Muscle of leg (tissue), 11 donors: ENCODE data around the gene NFE2L3. TPM values are rescaled to one million over a fixed set of nuclear protein-coding genes. Genes with fewer than 3 reads are reported as not detected.

Experiments used
- DNase-seq: peaks from one replicate; pipeline ENCODE4 v3.0.0; 2013
- H3K27ac ChIP-seq: one replicate; pipeline ENCODE4 v1.5.1; 2013; ENCODE audit warnings: mild to moderate bottlenecking, low read length, control low read depth
- H3K27me3 ChIP-seq: one replicate; pipeline ENCODE4 v1.6.1; 2013; ENCODE audit warnings: low read length; ENCODE audit not compliant: control insufficient read depth, insufficient read depth
- H3K36me3 ChIP-seq: one replicate; pipeline ENCODE4 v1.6.1; 2013; ENCODE audit warnings: low read length; ENCODE audit not compliant: control insufficient read depth, insufficient read depth
- H3K4me1 ChIP-seq: one replicate; pipeline ENCODE4 v1.6.1; 2013; ENCODE audit warnings: low read length; ENCODE audit not compliant: control insufficient read depth, insufficient read depth
- H3K4me3 ChIP-seq: one replicate; pipeline ENCODE4 v1.5.1; 2013; ENCODE audit warnings: low read length, control low read depth
- H3K9me3 ChIP-seq: replicated peaks from 2 replicates; pipeline ENCODE4 v1.6.1; 2013; ENCODE audit warnings: low read depth, low read length; ENCODE audit not compliant: control insufficient read depth
- WGBS: methylation state at CpG from one replicate; pipeline ENCODE4 v1.1.5; 2013; ENCODE audit warnings: missing lambda C conversion rate; ENCODE audit not compliant: insufficient coverage; 5-methylcytosine and 5-hydroxymethylcytosine counted together
- polyA plus RNA-seq, 8 donors: library from polyadenylated mRNA; unstranded; fragments of 120-200 nt; gene quantifications; one replicate each; pipeline versions ENCODE4 v1.2.1 to v1.2.3, GENCODE V29; 2013; ENCODE audit warnings: inconsistent platforms in 1 of 8, low replicate concordance in 1 of 8; ENCODE audit not compliant: insufficient read length in 8 of 8, insufficient read depth in 1 of 8
- total RNA-seq: library from RNA; stranded (reverse); fragments of 120-200 nt; gene quantifications from one replicate; pipeline ENCODE4 v1.2.4, GENCODE V29; 2013

NFE2L3 gene
- total and polyA plus RNA-seq, 9 donors: 0.44 to 6.4 (median 2.5) TPM

- WGBS: 0% methylated on average over 17 of the region's 36 CpGs
- no peaks in the 10 kb centered on the region for H3K27me3 ChIP-seq
- DNase-seq: peak; percentile 89
- peaks cover 25% of the 10 kb centered on the region for H3K36me3 ChIP-seq
- no peaks in the 10 kb centered on the region for H3K9me3 ChIP-seq
- H3K4me1 ChIP-seq: peaks cover 5% of the 10 kb centered on the region
- H3K4me3 ChIP-seq: peak overlapping the region; percentile 96
- H3K27ac ChIP-seq: peak overlapping the region; percentile 100
Observed at GRCh38 chr7:26199301-26200037, 47.5 kb downstream of the NFE2L3 start.

- Histone ChIP-seq H3K27me3 (no peaks in the 10 kb centered on the region), H3K27ac (peak overlapping the region; percentile 100), H3K4me3 (peak overlapping the region; percentile 96), H3K4me1 (peaks cover 5% of the 10 kb centered on the region), H3K36me3 (peaks cover 20% of the 10 kb centered on the region), H3K9me3 (no peaks in the 10 kb centered on the region)
- peak; percentile 85 for DNase-seq
- 0% methylated on average over 10 of the region's 29 CpGs for WGBS
Observed at GRCh38 chr7:26200038-26200443, 48.0 kb downstream of the NFE2L3 start.

DNA sequence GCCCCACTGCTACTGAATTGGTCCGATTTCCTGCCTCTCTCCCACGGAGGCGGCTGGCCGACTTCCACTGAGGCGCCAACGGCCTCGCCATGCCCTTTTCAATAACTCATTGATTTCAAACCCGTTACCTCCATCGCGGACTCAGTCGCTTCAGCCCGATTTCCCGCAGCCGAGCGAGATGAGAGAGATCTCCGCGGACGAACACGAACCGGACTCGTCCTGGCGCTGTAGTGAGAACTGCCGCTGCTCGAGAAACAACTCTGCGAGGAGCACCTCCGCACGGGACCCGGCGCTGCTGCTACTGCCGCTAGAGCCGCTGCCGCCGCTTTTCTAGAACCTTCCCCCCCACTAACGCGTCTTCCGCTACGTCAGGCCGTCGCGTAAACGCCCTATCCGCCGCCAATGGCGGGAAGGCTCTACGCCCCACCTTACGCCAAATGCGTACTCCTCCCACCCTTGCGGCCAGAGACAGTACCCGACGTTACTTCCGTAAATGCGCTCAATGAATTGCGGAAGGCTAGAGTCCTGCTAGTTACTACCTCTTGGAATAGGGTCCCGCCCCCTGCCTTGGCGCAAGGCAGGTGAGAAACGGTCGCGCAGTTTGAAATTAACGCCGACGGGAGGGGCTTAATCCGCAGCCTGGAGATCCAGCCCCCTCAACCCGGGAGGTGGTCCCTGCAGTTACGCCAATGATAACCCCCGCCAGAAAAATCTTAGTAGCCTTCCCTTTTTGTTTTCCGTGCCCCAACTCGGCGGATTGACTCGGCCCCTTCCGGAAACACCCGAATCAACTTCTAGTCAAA is 48.6 kb downstream of the NFE2L3 start, which contains the start of gene HNRNPA2B1:
HNRNPA2B1 (minus strand) TSS at position 303 of the 803 bp plus-strand sequence; CDS start at position 134, 169 bp downstream.
- peaks cover 19% of the 10 kb centered on the region for H3K36me3 ChIP-seq
- H3K27me3 ChIP-seq: no peaks in the 10 kb centered on the region
- H3K9me3 ChIP-seq: no peaks in the 10 kb centered on the region
- WGBS: under 1% methylated on average over 65 of the region's 71 CpGs
- peak within 1 kb of the TSS; percentile 96 for H3K4me3 ChIP-seq
- DNase-seq: peak; percentile 100
- H3K27ac ChIP-seq: peak within 1 kb of the TSS; percentile 100
- H3K4me1 ChIP-seq: peaks cover 5% of the 10 kb centered on the region

DNA sequence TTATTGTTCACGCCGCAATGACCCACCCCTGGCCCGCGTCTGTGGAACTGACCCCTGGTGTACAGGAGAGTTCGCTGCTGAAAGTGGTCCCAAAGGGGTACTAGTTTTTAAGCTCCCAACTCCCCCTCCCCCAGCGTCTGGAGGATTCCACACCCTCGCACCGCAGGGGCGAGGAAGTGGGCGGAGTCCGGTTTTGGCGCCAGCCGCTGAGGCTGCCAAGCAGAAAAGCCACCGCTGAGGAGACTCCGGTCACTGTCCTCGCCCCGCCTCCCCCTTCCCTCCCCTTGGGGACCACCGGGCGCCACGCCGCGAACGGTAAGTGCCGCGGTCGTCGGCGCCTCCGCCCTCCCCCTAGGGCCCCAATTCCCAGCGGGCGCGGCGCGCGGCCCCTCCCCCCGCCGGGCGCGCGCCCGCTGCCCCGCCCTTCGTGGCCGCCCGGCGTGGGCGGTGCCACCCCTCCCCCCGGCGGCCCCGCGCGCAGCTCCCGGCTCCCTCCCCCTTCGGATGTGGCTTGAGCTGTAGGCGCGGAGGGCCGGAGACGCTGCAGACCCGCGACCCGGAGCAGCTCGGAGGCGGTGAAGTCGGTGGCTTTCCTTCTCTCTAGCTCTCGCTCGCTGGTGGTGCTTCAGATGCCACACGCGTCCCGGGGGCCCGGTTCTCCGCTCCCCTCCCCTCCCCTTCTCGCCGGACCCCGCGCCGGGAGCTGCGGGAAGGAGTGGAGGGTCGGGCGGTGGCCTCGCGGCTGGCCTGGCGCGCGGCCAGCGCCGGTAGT is 49.4 kb downstream of the NFE2L3 start, which contains the start of gene CBX3:
CBX3 (plus strand) TSS at position 499 of the 772 bp plus-strand sequence. CDS start 1,254 bp downstream, outside the sequence.
- Histone ChIP-seq H3K27me3 (no peaks in the 10 kb centered on the region), H3K36me3 (peaks cover 14% of the 10 kb centered on the region), H3K27ac (peak within 1 kb of the TSS; percentile 100), H3K4me3 (peak within 1 kb of the TSS; percentile 96), H3K9me3 (no peaks in the 10 kb centered on the region), H3K4me1 (peaks cover 3% of the 10 kb centered on the region)
- WGBS: under 1% methylated on average over 53 of the region's 86 CpGs
- peak; percentile 91 for DNase-seq

DNA sequence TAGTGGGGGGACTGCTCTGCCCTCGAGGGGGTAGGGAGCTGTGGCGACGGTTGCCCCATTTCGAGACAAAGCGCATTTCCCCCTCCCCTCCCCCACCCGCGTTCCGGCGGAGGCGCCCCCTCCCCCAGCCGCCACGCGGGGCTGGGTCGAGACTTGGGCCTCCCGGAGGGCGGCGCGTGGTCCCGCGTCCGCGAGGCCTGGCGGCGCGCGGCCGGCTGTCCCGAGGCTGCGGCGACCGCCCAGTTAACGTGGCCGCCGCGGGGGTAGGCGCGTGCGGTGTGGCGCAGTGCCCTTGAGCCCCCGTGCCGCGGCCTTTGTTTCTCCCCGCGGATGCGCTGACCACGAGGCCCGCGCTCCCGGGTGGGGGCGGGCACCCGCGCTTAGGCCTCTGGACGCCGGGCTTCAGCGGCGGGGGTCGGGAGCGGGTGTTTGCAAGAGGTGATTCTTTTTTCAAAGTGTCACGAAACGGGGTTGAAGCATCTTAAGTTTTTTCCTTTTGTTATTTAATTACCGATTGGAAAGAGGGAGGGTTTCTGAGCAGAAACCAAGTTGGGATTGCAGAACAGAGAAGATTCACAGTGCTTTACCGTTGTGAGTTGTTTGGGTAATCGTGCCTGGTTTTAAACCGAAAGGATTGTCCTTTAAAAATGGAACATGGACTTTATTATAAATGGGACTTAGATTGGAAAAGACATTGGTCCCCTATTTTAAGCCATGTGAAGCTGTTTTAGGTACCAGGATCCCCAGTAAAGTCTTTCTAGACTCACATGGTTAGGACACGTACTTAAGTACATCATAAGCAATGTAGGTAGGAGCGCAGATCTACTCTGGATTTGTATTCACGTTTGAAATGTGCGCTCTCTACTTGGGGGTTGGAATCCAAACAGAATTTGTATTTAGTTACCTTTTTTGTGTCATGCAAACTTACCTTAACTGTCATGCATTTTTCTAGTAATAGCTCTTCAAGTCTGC is 50.3 kb downstream of the NFE2L3 start:
- Histone ChIP-seq H3K4me1 (no peaks in the 10 kb centered on the region), H3K9me3 (no peaks in the 10 kb centered on the region), H3K27ac (peak overlapping the region; percentile 99), H3K36me3 (peaks cover 11% of the 10 kb centered on the region), H3K27me3 (no peaks in the 10 kb centered on the region), H3K4me3 (peak overlapping the region; percentile 85)
- peak; percentile 70 for DNase-seq
- WGBS: under 1% methylated on average over 44 of the region's 68 CpGs

DNA sequence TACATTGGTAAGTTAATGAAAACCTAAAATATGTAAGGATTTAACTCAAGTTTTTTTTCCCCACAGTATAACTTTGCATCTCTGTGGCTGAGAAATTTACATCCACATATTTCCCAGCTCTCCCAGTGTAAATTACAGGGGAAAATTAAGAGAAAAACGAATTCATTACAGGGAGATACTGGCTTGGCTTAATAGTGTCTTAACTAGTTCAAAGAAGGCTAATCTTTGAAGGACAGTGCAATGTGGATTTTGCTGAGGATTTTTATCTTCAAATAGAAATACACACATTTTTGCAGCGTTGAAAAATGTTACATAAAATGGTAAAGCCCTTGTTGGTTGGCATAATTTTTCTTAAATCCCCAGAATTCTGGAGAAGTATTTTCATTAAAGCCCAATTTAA is 51.0 kb downstream of the NFE2L3 start:
- WGBS: no CpG with 5 or more reads among the region's 2 CpGs
- DNase-seq: no peak
- Histone ChIP-seq H3K27ac (no peak overlapping the region), H3K36me3 (peaks cover 17% of the 10 kb centered on the region), H3K4me3 (peak overlapping the region; percentile 85), H3K27me3 (no peaks in the 10 kb centered on the region), H3K9me3 (no peaks in the 10 kb centered on the region), H3K4me1 (no peaks in the 10 kb centered on the region)

GRCh38 chr7:26208040-26208439 is 56.0 kb downstream of the NFE2L3 start:
- no peaks in the 10 kb centered on the region for H3K27me3 ChIP-seq
- H3K4me1 ChIP-seq: no peaks in the 10 kb centered on the region
- H3K36me3 ChIP-seq: peaks cover 41% of the 10 kb centered on the region
- no peaks in the 10 kb centered on the region for H3K9me3 ChIP-seq
- no peak for DNase-seq
- WGBS: 90% methylated on average over 2 of the region's 5 CpGs
- H3K4me3 ChIP-seq: no peak overlapping the region
- no peak overlapping the region for H3K27ac ChIP-seq

DNA sequence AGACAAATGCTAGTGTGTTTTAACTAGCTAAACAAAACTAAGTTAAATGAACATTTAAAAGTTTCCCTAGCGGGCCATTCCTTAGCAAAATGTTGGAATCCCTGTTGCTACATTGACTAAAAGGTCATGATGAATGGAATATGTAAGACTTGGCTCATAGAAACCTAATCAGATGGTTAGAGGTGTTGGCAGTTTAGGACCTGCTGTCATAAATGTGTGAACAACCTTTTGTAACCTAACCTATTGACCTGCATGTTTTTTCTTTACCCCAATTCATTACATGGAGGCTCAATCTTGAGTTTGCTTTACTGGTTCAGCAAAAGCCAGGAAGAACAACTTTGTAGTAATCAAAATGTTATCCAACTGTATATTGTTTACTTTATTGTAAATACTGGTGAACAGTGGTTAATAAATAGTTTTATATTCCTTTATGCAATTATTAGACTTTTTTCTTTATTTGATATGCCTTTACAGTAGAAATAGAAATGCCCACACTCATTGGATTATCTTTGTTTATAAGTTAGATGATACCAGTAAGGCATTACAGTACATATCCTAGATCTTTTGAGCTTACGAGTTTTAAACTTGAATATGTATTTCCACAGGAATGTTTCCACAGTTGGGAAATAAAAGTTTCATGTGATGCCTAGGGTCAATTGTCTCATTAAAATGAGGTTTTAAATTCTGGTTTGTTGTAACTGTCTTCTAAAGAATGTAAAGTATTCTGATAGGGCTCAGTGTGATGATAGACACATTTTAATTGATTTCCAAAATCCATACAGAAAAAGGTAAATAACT is 61.1 kb downstream of the NFE2L3 start:
- H3K9me3 ChIP-seq: no peaks in the 10 kb centered on the region
- no peak overlapping the region for H3K27ac ChIP-seq
- no peak for DNase-seq
- H3K27me3 ChIP-seq: no peaks in the 10 kb centered on the region
- H3K4me1 ChIP-seq: no peaks in the 10 kb centered on the region
- no peak overlapping the region for H3K4me3 ChIP-seq
- peaks cover 25% of the 10 kb centered on the region for H3K36me3 ChIP-seq
- no CpG with 5 or more reads among the region's 2 CpGs for WGBS
